Superior temporal gyrus (tissue), 1 donor: ENCODE data around the gene CHCHD6.
A peak's percentile ranks its signal among the peaks of the same experiment; 100 is the strongest.

Experiments used
- DNase-seq: peaks from one replicate; pipeline ENCODE4 v3.0.0-alpha.2; 2016; ENCODE audit errors: extremely low spot score

CHCHD6 gene

GRCh38 chr3:126826693-126827092 lies 122.7 kb downstream of the CHCHD6 start:
- DNase-seq = no peak

- DNase-seq = no peak
These were observed 123.1 kb downstream of the CHCHD6 start for GRCh38 chr3:126827121-126827520.

- no peak for DNase-seq
These were observed 124.3 kb downstream of the CHCHD6 start for GRCh38 chr3:126828306-126828705.

GRCh38 chr3:126832933-126833332 lies 128.9 kb downstream of the CHCHD6 start:
- no peak for DNase-seq

GRCh38 chr3:126834596-126835471 lies 130.8 kb downstream of the CHCHD6 start:
- DNase-seq = no peak

GRCh38 chr3:126835472-126836219 lies 131.6 kb downstream of the CHCHD6 start:
- peak; percentile 42 for DNase-seq

GRCh38 chr3:126836220-126836860 lies 132.3 kb downstream of the CHCHD6 start:
- DNase-seq = peak; percentile 31

- no peak for DNase-seq
These were observed 133.7 kb downstream of the CHCHD6 start for GRCh38 chr3:126837773-126838172.

GRCh38 chr3:126845920-126846715 lies 142.1 kb downstream of the CHCHD6 start:
- DNase-seq = no peak

GRCh38 chr3:126847061-126847460 lies 143.0 kb downstream of the CHCHD6 start:
- DNase-seq = no peak

- DNase-seq = no peak
These were observed 145.0 kb downstream of the CHCHD6 start for GRCh38 chr3:126848991-126849390.

GRCh38 chr3:126849768-126850167 lies 145.7 kb downstream of the CHCHD6 start:
- no peak for DNase-seq

- DNase-seq = no peak
These were observed 146.5 kb downstream of the CHCHD6 start for GRCh38 chr3:126850370-126851085.

- DNase-seq = no peak
These were observed 147.3 kb downstream of the CHCHD6 start for GRCh38 chr3:126851382-126851781.

GRCh38 chr3:126851934-126852333 lies 147.9 kb downstream of the CHCHD6 start:
- no peak for DNase-seq

GRCh38 chr3:126852511-126852910 lies 148.5 kb downstream of the CHCHD6 start:
- no peak for DNase-seq

GRCh38 chr3:126854666-126855065 lies 150.6 kb downstream of the CHCHD6 start:
- DNase-seq = no peak

GRCh38 chr3:126855374-126855773 lies 151.3 kb downstream of the CHCHD6 start:
- DNase-seq = no peak

GRCh38 chr3:126857928-126858327 lies 153.9 kb downstream of the CHCHD6 start:
- no peak for DNase-seq

GRCh38 chr3:126858401-126858800 lies 154.4 kb downstream of the CHCHD6 start:
- no peak for DNase-seq

GRCh38 chr3:126858887-126859286 lies 154.8 kb downstream of the CHCHD6 start:
- no peak for DNase-seq
